GM12874 (cell line): Measurements from ENCODE around the gene OR9Q2.
"Not testable (repeated sequence)": the region's sequence is repeated elsewhere in the genome, so short reads cannot be mapped to it uniquely, and the experiment has no call there.

Source experiments
- TF ChIP-seq, protein P1 (sequence below): IDR thresholded peaks from 2 replicates; pipeline ENCODE4 v1.5.1; 2011; ENCODE audit warnings: low read depth, mild to moderate bottlenecking, control low read depth, low read length, moderate library complexity; ENCODE audit not compliant: insufficient read depth

Gene OR9Q2

DNA sequence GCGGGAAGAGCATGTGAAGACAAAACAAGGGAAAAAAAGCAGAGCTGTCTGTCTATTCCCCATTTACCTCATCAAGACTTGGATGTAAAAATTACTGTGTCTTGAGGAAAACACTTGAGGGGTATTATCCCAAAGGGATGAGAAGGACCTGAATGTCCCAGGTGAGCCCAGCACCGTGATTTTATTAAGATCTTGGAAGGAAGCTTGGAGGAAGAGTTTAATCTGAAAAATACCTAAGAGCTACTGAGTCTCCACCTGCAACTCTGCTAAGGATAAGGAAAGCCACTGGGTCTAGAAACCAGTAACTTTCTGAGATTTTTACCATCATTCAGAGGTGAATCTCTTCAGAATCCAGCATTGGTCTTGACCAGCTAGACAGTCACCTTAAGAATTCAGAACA is 23.6 kb downstream of the OR9Q2 start, which contains the start of gene OR1S1:
TSS of gene OR1S1 (plus strand) at position 301 of the 400 bp plus-strand sequence.
- TF ChIP-seq, protein P1, sequence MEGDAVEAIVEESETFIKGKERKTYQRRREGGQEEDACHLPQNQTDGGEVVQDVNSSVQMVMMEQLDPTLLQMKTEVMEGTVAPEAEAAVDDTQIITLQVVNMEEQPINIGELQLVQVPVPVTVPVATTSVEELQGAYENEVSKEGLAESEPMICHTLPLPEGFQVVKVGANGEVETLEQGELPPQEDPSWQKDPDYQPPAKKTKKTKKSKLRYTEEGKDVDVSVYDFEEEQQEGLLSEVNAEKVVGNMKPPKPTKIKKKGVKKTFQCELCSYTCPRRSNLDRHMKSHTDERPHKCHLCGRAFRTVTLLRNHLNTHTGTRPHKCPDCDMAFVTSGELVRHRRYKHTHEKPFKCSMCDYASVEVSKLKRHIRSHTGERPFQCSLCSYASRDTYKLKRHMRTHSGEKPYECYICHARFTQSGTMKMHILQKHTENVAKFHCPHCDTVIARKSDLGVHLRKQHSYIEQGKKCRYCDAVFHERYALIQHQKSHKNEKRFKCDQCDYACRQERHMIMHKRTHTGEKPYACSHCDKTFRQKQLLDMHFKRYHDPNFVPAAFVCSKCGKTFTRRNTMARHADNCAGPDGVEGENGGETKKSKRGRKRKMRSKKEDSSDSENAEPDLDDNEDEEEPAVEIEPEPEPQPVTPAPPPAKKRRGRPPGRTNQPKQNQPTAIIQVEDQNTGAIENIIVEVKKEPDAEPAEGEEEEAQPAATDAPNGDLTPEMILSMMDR = not testable (repeated sequence)

DNA sequence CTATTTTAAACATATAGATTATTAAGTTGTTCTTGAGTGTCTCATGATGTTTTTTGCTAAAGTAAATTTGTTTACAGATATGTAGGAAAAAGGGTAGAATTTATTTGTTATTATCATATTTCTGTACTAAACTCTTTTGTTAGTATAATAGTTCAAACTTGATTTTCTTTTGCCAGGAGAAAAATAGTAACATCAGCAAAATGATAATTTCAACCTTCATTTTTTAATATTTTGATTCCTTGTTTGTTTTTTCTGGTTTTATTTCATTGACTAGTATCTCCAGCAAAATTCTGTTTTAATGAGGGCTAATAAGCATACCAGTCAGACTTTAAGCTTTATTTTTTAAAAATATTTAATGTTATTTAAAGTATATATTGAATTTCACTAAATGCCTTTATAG is 27.6 kb downstream of the OR9Q2 start:
- TF ChIP-seq, protein P1 = no peak

DNA sequence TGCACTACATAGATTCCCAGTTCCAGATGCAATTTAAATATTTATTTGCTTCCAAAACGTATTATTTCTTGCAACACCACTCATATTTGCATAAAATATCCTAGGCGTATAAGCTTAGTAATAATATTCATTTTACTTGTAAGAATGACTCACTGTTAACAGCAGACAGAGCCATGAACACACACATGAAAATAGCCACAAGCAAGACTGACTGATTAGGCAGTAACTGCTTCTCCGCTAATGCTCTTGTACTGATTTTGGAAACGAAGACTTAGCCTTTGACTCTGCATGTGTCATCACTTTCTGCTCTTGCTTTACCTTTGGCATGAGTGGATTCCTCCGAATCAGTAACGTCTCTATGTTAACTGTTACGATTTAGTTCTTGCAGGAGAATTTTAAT is 33.9 kb downstream of the OR9Q2 start:
- TF ChIP-seq, protein P1 = no peak

DNA sequence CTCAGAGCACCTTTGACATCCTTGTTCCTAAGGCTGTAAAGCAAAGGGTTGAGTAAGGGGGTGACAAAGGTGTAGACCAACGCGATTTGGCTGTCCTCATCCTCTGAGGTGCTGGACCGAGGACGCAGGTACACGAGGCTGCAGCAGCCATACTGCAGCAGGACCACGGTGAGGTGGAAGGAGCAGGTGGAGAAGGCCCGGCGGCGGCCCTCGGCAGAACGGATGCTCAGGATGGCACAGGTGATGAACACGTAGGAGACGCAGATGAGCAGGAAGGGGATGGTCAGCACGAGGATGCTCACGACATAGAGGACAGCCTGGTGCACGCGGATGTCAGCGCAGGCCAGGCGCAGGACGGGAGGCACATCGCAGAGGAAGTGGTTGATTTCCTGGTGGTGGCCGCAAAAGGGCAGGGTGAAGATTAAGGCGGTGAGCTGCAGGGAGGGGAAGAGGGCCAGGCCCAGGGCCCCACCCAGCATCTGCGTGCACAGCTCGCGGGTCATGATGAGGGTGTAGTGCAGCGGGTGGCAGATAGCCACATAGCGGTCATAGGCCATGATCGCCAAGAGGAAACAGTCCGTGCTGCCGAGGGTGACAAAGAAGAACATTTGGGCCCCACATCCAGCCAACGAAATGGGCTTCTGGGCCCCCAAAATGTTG is 39.2 kb downstream of the OR9Q2 start:
- TF ChIP-seq, protein P1 = no peak
